GM19452 (cell line): ENCODE data around the gene TAF1C.
"Not testable (repeated sequence)": the region's sequence is repeated elsewhere in the genome, so short reads cannot be mapped to it uniquely, and the experiment has no call there.

Experiments used
- ATAC-seq: cut with Tn5 transposase; IDR thresholded peaks from one replicate; pipeline ENCODE4 v1.9.1; 2021; ENCODE audit not compliant: unreplicated experiment

The TAF1C gene, protein sequence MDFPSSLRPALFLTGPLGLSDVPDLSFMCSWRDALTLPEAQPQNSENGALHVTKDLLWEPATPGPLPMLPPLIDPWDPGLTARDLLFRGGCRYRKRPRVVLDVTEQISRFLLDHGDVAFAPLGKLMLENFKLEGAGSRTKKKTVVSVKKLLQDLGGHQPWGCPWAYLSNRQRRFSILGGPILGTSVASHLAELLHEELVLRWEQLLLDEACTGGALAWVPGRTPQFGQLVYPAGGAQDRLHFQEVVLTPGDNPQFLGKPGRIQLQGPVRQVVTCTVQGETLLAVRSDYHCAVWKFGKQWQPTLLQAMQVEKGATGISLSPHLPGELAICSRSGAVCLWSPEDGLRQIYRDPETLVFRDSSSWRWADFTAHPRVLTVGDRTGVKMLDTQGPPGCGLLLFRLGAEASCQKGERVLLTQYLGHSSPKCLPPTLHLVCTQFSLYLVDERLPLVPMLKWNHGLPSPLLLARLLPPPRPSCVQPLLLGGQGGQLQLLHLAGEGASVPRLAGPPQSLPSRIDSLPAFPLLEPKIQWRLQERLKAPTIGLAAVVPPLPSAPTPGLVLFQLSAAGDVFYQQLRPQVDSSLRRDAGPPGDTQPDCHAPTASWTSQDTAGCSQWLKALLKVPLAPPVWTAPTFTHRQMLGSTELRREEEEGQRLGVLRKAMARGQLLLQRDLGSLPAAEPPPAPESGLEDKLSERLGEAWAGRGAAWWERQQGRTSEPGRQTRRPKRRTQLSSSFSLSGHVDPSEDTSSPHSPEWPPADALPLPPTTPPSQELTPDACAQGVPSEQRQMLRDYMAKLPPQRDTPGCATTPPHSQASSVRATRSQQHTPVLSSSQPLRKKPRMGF

DNA sequence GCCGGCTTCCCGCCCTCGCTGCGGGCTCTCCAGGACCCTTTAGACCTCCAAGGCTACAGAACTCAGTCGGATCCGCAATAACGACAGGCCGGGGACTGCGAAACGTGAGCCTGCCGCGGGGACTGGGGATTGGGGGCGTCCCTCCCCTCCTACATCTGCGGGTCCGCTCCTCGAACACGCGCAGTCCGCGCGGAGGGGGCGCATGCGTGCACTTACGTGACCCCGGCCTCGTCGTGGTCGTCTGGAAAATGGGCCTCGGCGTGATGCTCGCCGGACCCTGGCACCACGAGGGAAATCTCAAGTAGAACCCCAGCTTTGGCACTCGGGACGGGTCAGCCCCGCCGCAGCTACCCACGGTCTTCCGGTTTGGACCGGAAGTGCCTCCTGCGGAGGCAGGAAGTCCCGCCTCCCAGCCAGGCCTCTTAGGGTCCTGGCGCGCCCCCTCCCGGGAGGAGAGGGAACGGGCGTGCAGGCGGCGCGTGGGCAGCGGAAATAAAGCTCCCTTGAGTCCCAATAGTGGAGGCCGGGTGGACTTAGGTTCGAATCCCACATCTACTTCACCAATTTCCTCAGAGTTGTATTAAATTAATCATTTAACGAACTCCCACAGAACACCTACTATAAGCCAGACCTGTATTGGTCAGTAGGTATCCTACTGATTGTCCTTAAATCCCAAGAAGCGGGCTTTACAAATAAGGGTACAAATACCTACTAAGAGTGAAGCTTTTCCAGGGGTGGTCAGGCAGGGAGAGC is at the start of gene TAF1C:
TSS of gene TAF1C (minus strand) at position 373 of the 753 bp plus-strand sequence. CDS start 2,069 bp downstream, outside the sequence.
- ATAC-seq: peak; percentile 97

DNA sequence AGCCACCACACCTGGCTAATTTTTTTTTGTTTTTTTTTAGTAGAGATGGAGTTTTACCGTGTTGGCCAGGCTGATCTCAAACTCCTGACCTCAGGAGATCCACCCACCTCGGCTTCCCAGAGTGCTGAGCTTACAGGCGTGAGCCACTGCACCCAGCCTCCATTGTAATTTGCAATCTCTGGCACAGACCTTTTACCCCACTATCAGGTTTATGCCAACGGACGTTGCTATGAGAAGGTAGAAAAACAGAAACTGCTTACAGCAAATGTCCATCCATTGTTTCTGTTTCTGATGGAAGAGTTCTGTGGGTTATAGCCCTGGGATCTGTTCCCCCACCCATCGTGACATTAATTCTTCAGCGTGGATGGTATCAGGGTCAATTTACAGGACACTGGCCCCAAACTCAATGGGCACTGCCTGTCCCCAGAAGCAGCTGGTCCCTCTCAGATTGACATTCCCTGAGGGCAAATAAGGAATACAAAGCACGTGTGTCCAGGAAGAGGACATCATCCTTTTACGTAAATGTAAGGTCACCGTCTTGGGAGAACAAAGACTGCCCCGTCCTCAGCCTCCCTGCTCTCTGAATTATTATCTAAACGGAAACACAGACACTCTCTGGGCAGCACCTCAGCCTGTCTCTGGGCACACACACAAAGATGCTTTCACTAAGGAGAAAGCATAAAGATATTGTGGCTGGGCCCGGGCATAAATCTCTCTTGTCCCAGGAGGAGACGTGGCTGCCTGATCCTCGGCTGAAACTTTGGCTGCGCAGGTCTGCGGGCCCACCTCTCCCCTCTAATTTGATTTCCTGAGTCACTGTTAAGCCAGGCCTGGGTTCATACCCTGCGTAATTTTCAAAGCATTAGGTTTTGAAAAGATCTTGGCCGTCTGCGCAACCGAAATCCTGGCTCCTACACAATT is 47.7 kb upstream of the TAF1C start:
- no peak for ATAC-seq

DNA sequence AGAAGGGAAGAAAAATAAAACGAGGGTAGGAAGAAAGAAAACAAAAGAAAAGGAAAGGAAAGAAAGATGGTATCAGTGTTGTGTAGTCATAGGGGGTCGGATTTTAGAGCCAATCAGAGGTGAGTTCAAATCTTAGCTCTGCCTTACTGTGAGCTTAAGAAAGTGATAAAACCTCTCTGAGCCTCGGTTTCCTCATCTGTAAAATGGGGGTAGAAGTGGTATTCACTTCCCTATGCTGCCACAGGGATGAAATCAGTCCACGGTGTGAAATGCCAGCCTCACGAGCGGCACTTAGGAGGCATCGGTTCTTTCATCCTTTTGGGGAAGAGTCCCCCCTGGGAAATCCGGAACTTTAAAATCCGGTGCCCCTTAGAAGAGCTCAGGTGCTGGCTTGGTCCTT is 46.9 kb upstream of the TAF1C start:
- ATAC-seq: no peak

DNA sequence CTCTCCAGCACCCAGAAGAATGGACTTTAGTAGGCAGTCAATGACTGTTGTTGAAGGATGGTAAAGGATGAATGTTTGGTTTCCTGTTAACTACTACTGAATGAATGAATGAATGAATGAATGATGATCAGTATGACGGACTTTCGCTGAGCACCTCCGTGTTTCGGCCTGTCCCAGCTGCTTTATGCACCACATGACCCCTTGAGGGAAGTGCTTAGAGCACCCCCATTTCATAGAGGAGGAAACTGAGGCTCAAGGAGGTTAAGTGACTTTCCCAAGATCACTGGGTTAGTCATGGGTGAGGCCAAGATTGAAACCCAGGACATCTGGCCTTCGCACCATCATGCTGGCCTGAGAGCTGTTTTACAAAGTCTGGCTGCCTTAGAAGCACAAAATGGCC is 46.1 kb upstream of the TAF1C start:
- ATAC-seq: no peak

DNA sequence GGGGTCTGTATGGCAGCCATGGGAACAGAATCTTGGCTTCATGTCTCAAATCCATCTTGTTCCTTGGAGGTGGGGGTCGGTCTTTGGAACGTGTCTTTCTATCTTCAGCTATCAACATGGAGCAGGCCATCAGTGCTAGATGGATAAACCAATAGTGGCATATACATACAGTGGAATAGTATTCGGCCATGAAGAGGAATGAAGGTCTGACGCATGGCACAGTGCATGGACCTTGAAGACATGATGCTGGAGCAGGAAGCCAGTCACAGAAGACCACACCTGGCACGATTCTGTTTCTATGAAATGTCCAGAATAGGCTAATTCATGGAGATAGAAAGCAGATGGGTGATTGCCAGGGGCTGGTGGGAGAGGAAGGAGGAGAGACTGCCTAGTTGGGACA is 45.2 kb upstream of the TAF1C start:
- ATAC-seq: no peak

DNA sequence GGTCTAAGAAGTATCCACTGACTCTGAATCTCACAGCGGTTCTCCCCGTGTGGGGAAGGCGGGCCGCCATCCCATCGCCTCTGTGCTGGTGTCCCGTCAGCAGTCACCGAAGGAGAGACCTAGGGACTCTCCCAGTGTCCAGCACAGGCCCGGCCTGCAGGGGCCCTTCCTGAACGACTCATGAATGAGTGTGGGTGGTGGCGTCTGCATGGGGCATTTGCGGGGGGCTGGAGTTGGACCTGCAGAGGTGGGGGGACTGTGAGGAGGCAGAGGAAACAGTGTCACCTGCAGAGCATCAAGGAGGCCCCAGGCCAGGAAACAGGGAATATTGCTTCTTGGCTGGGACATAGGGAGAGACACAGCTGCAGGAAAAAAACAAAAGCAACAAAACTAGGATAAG is 42.6 kb upstream of the TAF1C start:
- ATAC-seq: no peak

DNA sequence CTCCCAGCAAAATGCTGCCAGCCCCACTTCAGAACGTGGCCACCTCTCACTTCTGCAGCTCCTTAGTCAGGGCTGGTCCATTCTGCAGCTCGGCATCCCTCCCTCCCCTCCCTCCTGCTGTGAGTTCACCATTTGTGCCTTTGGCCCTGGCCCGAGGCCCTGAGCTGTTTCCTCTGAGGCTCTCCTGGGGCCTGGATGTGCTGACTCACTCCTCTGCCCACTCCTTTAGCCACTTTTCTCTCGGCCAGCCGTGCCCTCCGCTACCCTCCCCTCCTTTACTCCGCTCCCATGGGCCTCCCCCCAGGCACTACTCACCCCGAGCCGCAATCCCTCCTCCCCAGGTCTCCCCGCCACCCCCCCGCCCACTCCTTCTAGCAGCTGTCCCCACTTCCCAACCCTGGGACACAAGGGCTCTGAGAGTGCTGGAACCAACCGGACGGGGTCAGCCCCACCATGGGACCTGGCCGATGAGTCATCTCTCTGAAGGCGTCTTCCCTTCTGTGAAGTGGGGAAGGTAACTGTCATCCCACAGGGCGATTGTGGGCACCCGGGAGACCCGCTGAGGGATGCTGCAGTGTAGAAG is 41.5 kb upstream of the TAF1C start:
- no peak for ATAC-seq

DNA sequence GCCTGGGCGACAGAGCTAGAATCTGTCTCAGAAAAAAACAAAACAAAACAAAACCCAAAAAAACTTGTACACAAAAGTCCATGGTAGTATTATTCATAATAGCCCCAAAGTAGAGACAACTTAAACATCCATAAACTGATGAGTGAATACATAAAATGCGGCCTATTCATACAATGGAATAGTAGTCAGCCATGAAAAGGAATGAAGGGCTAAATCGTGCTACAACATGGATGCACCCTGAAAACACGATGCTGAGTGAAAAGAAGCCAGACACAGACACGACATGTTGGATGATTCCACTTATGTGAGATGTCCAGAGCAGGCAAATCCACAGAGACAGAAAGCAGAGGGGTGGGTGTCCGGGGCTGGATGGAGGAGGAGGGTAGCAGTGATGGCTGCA is 40.7 kb upstream of the TAF1C start:
- no peak for ATAC-seq

DNA sequence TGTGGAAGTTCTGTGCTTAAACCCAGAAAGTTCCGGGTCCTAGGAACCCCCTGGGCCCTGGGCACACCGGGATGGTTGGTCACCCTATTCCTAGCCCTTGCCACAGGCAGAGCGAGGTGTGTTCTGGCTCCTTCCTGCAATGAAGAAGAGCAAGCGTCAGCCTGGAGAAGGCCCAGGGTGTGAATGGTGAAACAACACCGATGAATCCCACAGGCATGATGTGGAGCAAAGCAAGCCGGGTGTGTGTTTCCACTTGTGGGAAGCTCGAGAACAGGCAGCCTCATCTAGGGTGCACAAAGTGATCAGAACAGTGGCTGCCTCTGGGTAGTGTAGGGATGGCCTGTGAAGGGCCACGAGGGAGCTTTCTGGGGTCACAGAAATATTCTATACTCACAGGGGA is 39.2 kb upstream of the TAF1C start:
- no peak for ATAC-seq

DNA sequence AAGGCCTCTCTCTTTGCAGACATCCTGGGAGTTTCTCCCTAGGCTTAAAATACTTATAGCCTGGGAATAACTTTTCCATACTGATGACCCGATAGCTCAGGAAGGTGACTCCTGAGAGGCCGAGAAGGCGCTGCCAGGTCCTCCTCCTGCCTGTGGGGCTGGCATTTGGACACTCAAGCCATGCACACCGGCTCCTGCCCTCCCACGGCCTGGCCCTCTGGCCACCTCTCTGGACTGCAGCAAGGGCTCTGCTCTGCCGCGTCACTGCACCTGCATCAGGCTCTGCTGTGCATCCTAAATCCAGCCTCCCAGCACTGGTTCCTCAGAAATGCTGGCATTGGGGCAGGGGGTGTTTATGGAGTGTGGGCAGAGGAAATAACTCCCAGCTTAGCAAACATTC is 38.7 kb upstream of the TAF1C start:
- ATAC-seq: no peak

DNA sequence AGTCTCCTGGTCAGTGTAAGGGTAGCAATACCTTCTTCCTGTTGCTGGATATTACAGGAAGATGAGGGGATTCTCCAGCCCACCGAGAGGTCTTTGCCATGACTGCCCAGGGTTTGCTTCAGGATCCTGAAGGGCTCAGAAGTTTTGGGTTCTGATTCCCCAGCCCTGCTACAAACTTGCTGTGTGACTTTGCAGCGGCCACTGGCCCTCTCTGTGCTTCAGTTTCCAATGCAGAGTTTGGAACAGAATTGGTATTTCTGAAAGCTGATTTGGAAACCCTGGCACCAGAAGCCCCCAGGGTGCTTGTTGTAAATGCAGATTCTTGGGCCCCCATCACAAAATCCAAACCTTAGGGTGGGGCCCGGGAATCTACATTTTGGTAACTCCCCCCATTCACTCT is 38.3 kb upstream of the TAF1C start:
- no peak for ATAC-seq

DNA sequence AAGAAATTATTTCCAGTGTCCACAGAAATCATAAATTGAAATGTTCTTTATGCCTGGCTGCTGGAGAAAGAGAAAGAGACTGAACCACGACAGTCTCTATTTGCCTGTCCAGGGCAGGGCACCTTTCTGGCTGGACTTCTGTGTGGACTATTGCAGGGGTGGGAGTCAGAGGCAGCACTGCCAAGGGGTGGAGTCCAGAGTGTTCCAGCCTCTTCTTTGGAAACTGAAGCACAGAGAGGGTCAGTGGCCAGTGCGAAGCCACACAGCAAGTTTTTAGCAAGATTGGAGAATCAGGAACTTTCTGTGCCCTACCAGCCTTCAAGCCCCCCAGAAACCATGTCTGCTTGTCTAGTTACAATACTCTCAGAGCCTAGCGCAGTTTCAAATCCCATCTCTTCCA is 37.7 kb upstream of the TAF1C start:
- no peak for ATAC-seq

DNA sequence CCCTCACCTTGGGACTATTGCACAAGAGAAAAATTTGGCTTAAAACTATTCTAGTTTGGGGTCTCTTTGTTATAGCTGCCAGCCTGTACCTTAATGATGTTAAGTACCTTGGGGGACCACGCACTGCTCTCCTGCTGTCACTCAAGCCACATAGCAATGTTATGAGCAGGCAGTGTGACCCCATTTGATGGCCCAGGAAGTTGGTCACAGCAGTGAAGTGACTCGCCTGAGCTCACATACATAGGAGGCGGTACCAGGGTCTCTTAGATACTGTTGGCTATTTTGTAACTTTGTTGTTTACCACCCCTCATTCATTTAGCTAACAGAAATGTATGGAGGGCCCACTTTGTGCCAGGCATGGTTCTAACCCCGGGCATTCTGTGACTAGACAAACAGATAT is 36.6 kb upstream of the TAF1C start:
- ATAC-seq: no peak

DNA sequence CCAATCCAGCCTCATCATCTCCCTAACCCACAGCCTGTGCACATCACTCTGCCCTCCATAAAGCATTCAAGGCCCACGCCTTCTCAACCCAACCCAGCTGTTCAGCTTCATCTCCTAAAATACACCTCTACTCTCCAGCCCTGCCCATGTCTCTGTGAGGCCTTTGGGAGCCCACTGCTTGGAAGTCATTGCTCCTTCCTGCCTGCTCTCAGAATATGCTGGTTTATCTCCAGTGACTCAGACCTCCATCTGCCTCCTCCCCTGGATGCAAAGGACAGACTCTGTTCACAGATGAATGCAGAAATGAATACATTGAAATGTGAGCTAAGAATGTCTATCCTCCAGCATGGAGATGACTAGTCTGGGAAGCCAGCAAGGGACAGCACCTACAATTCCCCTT is 34.0 kb upstream of the TAF1C start:
- no peak for ATAC-seq

DNA sequence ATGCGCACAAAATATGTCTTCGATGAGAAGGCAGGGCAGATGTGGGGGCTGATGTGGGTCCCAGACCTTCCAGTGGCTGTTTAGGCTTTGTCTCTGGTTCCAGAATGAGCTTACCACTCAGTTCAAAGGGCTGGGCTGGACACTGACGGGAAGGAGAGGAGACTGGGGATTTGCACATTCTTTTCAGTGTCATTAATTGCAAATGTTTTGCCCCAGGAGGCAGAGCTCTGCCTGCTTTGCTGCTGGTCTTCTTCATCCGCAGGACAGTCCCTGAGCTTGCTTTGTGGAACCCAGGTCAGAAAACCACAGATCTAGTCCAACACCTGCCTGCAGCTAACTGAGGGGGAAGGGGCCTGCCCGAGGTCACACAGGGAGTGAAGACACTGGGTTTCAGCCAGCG is 32.1 kb upstream of the TAF1C start:
- ATAC-seq: no peak

DNA sequence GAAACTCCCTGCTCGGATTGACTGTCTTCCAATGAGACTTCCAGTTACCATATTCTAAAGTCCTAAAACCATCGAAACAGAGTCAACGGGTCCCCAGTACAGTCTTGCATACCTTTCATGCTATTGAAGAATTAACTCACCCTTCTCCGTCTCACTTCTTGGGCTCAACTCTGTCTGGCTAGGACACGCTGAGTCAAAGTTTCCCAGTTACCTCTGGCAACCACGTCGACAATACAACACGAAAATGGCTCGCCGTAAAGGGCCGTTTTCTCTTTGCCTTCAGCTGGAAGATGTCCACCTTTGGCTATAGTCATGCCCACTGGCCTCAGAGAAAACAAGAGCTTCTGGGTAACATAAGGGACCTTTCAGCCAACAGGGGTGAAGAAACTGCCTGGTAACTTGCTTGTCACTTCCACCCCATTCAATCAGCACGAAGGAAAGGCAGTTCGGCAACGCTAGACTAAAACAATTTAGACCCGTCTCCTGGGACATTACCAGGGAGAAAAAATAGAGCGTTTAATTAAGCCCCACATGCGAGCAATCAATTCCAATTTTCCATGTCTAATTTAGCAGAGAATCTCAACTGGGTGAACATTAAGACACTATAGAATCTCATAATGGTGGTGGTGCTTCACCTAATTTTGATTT is 31.4 kb upstream of the TAF1C start:
- ATAC-seq: no peak

DNA sequence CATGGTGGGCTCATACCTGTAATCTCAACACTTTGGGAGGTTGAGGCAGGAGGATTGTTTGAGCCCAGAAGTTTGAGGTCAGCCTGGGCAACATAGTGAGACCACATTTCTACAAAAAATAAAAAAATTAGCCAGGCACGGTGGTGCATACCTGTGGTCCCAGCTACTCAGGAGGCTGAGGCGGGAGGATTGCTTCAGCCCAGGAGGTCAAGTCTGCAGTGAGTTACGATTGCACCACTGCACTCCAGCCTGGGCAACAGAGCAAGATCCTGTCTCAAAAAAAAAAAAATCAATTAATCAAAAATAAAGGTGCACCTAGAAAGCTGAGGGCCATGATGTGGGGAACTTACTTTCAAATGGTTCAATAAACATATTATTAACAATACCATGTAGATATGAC is 29.3 kb upstream of the TAF1C start:
- ATAC-seq: not testable (repeated sequence)

DNA sequence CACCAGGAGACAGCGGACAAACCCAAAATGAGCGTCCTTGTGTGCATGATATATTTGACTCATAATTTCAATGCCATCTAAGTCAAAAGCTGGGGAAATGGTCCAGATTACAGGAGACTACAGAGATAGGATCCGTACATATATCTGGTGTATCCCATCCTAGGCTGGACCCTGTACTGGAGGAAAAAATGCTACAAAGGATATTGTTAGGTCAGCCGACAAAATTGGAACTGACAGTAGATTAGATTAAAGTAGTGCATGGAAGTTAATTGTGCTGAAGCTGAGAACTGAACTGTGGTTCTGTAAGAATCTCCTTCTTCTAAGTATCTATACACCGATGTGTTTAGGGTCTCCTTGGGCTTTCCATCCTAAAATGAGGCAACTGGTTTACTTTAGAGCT is 28.7 kb upstream of the TAF1C start:
- ATAC-seq: no peak

DNA sequence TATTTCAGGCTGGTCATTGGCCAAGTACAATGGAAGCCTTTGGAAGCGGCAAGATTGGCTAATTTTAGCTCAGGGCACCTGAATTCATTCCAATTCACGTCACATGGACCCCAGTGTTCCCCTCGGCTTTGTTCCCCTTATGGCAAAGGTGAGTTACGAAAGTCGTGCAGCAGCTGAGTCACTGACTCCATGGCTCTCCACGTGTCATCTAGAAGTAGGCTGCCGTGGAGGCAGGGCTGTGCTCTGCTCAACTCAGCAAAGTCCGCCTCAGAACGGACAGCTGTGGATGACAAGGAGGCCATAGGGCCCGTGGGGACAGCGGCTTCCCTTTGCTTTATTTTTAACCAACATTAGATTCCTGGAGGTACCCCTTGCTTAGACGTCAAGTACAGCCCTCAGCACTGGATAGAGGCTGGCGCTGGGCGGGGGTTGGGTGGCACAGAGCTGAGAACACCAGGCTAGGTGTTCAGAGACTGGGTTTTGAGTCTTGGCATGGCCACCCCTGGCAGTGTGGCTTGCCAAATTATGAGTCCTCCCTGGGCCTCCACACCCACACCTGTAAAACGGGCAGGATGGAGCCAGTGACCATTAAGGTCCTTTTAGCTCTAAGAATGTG is 27.7 kb upstream of the TAF1C start:
- ATAC-seq: no peak
